Right atrium auricular region (tissue), 2 donors: ENCODE measurements around the gene INSM1. TPM values are rescaled to one million over a fixed set of nuclear protein-coding genes. Genes with fewer than 3 reads are reported as not detected.

Experiments used
- DNase-seq: peaks from one replicate; pipeline ENCODE4 v3.0.0-alpha.2; 2019; ENCODE audit warnings: low spot score
- H3K27ac ChIP-seq, 2 donors: fragments of 200-600 bp; sonication (generic); 1 replicate in 1 of 2; 2 replicates in 1 of 2; pipeline ENCODE4 v1.5.1; 2016 to 2019
- H3K27me3 ChIP-seq, 2 donors: fragments of 200-600 bp; sonication (generic); one replicate each; pipeline versions ENCODE4 v1.5.1 to v1.6.0; 2017 to 2019
- H3K36me3 ChIP-seq: fragments of 200-600 bp; sonication (generic); one replicate; pipeline ENCODE4 v1.5.1; 2016
- H3K4me1 ChIP-seq, 2 donors: fragments of 200-600 bp; sonication (generic); one replicate each; pipeline versions ENCODE4 v1.5.1 to v1.6.0; 2017 to 2019
- H3K4me3 ChIP-seq, 2 donors: fragments of 200-600 bp; sonication (generic); 1 replicate in 1 of 2; 2 replicates in 1 of 2; pipeline ENCODE4 v1.5.1; 2017 to 2019; ENCODE audit warnings: mild to moderate bottlenecking in 1 of 2, moderate library complexity in 1 of 2
- H3K9me3 ChIP-seq, 2 donors: fragments of 200-600 bp; sonication (generic); one replicate each; pipeline ENCODE4 v1.5.1; 2019
- CTCF ChIP-seq, 2 donors: fragments of 200-600 bp; sonication (generic); IDR thresholded peaks; one replicate each; pipeline ENCODE4 v1.5.1; 2019; ENCODE audit warnings: antibody characterized with exemption in 2 of 2
- total RNA-seq, 2 donors: library from RNA; depleted of rRNA; stranded (reverse); fragments of >200 nt; gene quantifications; one replicate each; pipeline ENCODE4 v1.1.0, GENCODE V29; 2016

INSM1 gene
- total RNA-seq, 2 donors from 2014 or later, result not detected

GRCh38 chr20:20371681-20372080 lies 3.8 kb downstream of the INSM1 start:
- Histone ChIP-seq H3K27ac (no peak overlapping the region), H3K27me3 (peaks cover 20 to 34% of the 10 kb centered on the region in 2 donors), H3K4me1 (peaks cover 0 to 25% of the 10 kb centered on the region in 2 donors), H3K36me3 (no peaks in the 10 kb centered on the region), H3K4me3 (no peak overlapping the region), H3K9me3 (no peaks in the 10 kb centered on the region)
- no peak for DNase-seq
- no peak for TF ChIP-seq CTCF (IDR thresholded peaks at IDR 0.05)

GRCh38 chr20:20373091-20373571 lies 5.2 kb downstream of the INSM1 start:
- DNase-seq, result no peak
- Histone ChIP-seq H3K4me1 (peaks cover 0 to 12% of the 10 kb centered on the region in 2 donors), H3K9me3 (no peaks in the 10 kb centered on the region), H3K36me3 (no peaks in the 10 kb centered on the region), H3K27me3 (peaks cover 14 to 26% of the 10 kb centered on the region in 2 donors), H3K4me3 (no peak overlapping the region), H3K27ac (no peak overlapping the region)
- TF ChIP-seq CTCF (IDR thresholded peaks at IDR 0.05), result no peak

GRCh38 chr20:20375862-20376261 lies 8.0 kb downstream of the INSM1 start:
- peaks cover 0 to 4% of the 10 kb centered on the region in 2 donors for H3K9me3 ChIP-seq
- no peaks in the 10 kb centered on the region for H3K36me3 ChIP-seq
- H3K27me3 ChIP-seq, result peaks cover 0 to 7% of the 10 kb centered on the region in 2 donors

GRCh38 chr20:20386192-20386591 lies 18.3 kb downstream of the INSM1 start:
- H3K9me3 ChIP-seq, result no peaks in the 10 kb centered on the region
- H3K36me3 ChIP-seq, result no peaks in the 10 kb centered on the region
- H3K4me3 ChIP-seq, result no peak overlapping the region
- no peak for TF ChIP-seq CTCF (IDR thresholded peaks at IDR 0.05)
- H3K4me1 ChIP-seq, result no peaks in the 10 kb centered on the region
- no peak for DNase-seq
- H3K27me3 ChIP-seq, result no peaks in the 10 kb centered on the region
- H3K27ac ChIP-seq, result no peak overlapping the region

More at GRCh38 chr20:20375862-20376261, 8.0 kb downstream of the INSM1 start:
- no peak overlapping the region for H3K4me3 ChIP-seq
- no peak for TF ChIP-seq CTCF (IDR thresholded peaks at IDR 0.05)
- H3K4me1 ChIP-seq, result no peaks in the 10 kb centered on the region
- no peak for DNase-seq
- no peak overlapping the region for H3K27ac ChIP-seq

GRCh38 chr20:20390393-20390792 lies 22.5 kb downstream of the INSM1 start:
- Histone ChIP-seq H3K27me3 (no peaks in the 10 kb centered on the region), H3K4me1 (no peaks in the 10 kb centered on the region), H3K27ac (no peak overlapping the region), H3K9me3 (no peaks in the 10 kb centered on the region), H3K4me3 (no peak overlapping the region), H3K36me3 (peaks cover 7% of the 10 kb centered on the region)
- DNase-seq, result no peak
- no peak for TF ChIP-seq CTCF (IDR thresholded peaks at IDR 0.05)

GRCh38 chr20:20391115-20391514 lies 23.2 kb downstream of the INSM1 start:
- DNase-seq, result no peak
- Histone ChIP-seq H3K36me3 (peaks cover 7% of the 10 kb centered on the region), H3K9me3 (no peaks in the 10 kb centered on the region), H3K27ac (no peak overlapping the region), H3K4me1 (no peaks in the 10 kb centered on the region), H3K27me3 (no peaks in the 10 kb centered on the region), H3K4me3 (no peak overlapping the region)
- TF ChIP-seq CTCF (IDR thresholded peaks at IDR 0.05), result no peak
